Stimulated activated CD8-positive, alpha-beta memory T cell treated with anti-CD3 and anti-CD28 coated beads, Interleukin-15, amount 100 ng/mL, for 1 hour (primary cell): ENCODE measurements around the gene PTPN6.

Experiments used
- DNase-seq: peaks from one replicate; pipeline ENCODE4 v3.0.0-alpha.2; 2020; ENCODE audit warnings: low read depth

Gene PTPN6

GRCh38 chr12:6941782-6942181 lies 9.4 kb upstream of the PTPN6 start:
- no peak for DNase-seq

- no peak for DNase-seq
These were observed 8.9 kb upstream of the PTPN6 start for GRCh38 chr12:6942331-6942665.

GRCh38 chr12:6943389-6943721 lies 7.8 kb upstream of the PTPN6 start:
- no peak for DNase-seq

GRCh38 chr12:6943722-6944380 lies 7.3 kb upstream of the PTPN6 start, which contains the start of the genes C12orf57 and RNU7-1:
Gene C12orf57 (plus strand): TSS chr12:6944022. CDS start chr12:6944122, 100 bp downstream.
Gene RNU7-1 (plus strand): TSS chr12:6943816.
- peak; percentile 55 for DNase-seq

GRCh38 chr12:6944381-6945186 lies 6.6 kb upstream of the PTPN6 start:
- DNase-seq = peak; percentile 71

GRCh38 chr12:6945613-6946012 lies 5.5 kb upstream of the PTPN6 start:
- DNase-seq = no peak

- DNase-seq = no peak
These were observed 4.9 kb upstream of the PTPN6 start for GRCh38 chr12:6946033-6946919.

- DNase-seq = no peak
These were observed 4.2 kb upstream of the PTPN6 start for GRCh38 chr12:6946920-6947374.

GRCh38 chr12:6947615-6948014 lies 3.5 kb upstream of the PTPN6 start:
- DNase-seq = no peak

- DNase-seq = no peak
These were observed 2.1 kb upstream of the PTPN6 start for GRCh38 chr12:6948873-6949594.

GRCh38 chr12:6950401-6950801 lies 755 bp upstream of the PTPN6 start:
- no peak for DNase-seq

GRCh38 chr12:6951551-6952120 lies 480 bp downstream of the PTPN6 start:
- no peak for DNase-seq

- DNase-seq = no peak
These were observed 1.1 kb downstream of the PTPN6 start for GRCh38 chr12:6952121-6952862.

- DNase-seq = no peak
These were observed 1.8 kb downstream of the PTPN6 start for GRCh38 chr12:6952863-6953441.

- DNase-seq = peak; percentile 80
These were observed 2.5 kb downstream of the PTPN6 start for GRCh38 chr12:6953442-6954315.

GRCh38 chr12:6954316-6955107 lies 3.4 kb downstream of the PTPN6 start:
- DNase-seq = no peak

- DNase-seq = no peak
These were observed 4.2 kb downstream of the PTPN6 start for GRCh38 chr12:6955108-6956020.
